NCI-H128 (cell line): ENCODE data around the gene DTNA.

Experiments
- DNase-seq: peaks from one replicate; lab custom pipeline; 2025; ENCODE audit not compliant: unreplicated experiment; lab: John Stamatoyannopoulos, UW

DTNA gene

GRCh38 chr18:34847408-34847807 is 137.3 kb downstream of the DTNA start:
- no peak for DNase-seq

- no peak for DNase-seq
These were observed 138.1 kb downstream of the DTNA start for GRCh38 chr18:34848156-34848555.

- no peak for DNase-seq
These were observed 138.6 kb downstream of the DTNA start for GRCh38 chr18:34848695-34849094.

- DNase-seq: no peak
These were observed 147.2 kb downstream of the DTNA start for GRCh38 chr18:34857320-34857719.

- DNase-seq: no peak
These were observed 148.1 kb downstream of the DTNA start for GRCh38 chr18:34858188-34858587.

- no peak for DNase-seq
These were observed 149.4 kb downstream of the DTNA start for GRCh38 chr18:34859496-34859895.

- DNase-seq: no peak
These were observed 152.5 kb downstream of the DTNA start for GRCh38 chr18:34862561-34862960.

- DNase-seq: no peak
These were observed 153.6 kb downstream of the DTNA start for GRCh38 chr18:34863702-34864101.

- DNase-seq: no peak
These were observed 154.9 kb downstream of the DTNA start for GRCh38 chr18:34864836-34865497.

- DNase-seq: no peak
These were observed 156.2 kb downstream of the DTNA start for GRCh38 chr18:34866310-34866709.

- no peak for DNase-seq
These were observed 156.6 kb downstream of the DTNA start for GRCh38 chr18:34866739-34867138.

- no peak for DNase-seq
These were observed 157.4 kb downstream of the DTNA start for GRCh38 chr18:34867520-34867919.

GRCh38 chr18:34870555-34871310 is 160.6 kb downstream of the DTNA start:
- DNase-seq: no peak

GRCh38 chr18:34871435-34871834 is 161.3 kb downstream of the DTNA start:
- no peak for DNase-seq

- DNase-seq: no peak
These were observed 162.0 kb downstream of the DTNA start for GRCh38 chr18:34872066-34872465.

- DNase-seq: no peak
These were observed 164.0 kb downstream of the DTNA start for GRCh38 chr18:34873986-34874580.

- DNase-seq: no peak
These were observed 165.1 kb downstream of the DTNA start for GRCh38 chr18:34875150-34875549.

GRCh38 chr18:34880403-34880802 is 170.3 kb downstream of the DTNA start:
- DNase-seq: no peak

- DNase-seq: no peak
These were observed 171.1 kb downstream of the DTNA start for GRCh38 chr18:34880882-34881834.

- no peak for DNase-seq
These were observed 174.3 kb downstream of the DTNA start for GRCh38 chr18:34884436-34884835.

- no peak for DNase-seq
These were observed 176.1 kb downstream of the DTNA start for GRCh38 chr18:34886177-34886576.
